ENCODE measurements around the gene PLXNA2.

The PLXNA2 gene

DNA sequence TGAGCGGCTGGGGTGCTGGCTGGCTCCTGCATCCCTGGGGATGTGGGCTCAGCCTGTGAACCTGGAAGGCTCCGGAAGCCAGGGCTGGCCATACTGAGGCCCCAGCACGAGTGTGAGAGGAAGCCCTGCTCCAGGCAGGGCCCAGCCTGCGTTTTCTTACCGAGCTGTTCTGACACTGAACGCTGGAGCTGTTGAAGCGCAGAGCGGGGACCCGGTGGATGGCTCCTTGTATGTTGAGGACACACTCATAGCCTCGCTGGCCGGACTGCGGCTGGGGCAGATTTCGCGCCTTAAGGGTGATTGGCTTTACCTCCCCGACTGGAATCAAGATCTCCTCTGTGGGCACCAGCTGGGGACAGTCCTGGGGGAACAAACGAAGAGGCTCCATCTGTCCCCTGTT is 160.0 kb downstream of the PLXNA2 start:
- no peak for DNase-seq

GRCh38 chr1:208083715-208084085 is 160.5 kb downstream of the PLXNA2 start:
- DNase-seq = no peak

DNA sequence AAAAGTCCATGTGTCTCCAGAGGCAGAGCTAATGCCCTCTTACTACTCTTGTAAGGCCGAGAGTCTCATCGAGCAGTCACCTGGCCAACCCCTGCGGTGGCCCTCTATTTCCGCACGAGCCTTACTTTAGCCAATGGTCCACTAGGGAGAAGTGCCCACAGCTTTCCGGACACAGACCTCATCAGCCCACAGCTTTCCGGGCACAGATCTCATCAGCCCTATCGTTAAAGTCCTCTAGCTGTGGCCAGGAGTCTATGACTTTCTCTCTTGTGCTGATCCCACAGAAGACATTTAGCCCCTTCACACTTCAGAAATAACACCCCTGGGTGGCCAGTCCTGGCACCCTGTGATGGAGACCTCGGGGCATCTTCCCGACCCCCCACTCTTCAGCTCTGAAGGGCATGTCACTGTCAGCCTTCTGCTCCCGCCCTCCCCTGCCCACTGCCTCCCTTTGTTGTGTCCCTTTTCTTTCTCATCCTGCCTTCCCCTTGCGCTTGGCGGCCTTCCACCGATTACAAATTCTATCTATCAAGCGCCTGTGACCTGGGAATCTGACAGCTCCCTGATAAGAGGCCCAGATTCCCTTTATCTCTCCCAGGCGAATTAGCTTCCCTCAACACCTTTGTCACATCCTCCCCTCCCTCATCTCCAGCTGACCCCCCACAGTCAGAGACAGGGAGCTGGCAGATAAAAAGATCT is 161.0 kb downstream of the PLXNA2 start:
- DNase-seq = no peak

DNA sequence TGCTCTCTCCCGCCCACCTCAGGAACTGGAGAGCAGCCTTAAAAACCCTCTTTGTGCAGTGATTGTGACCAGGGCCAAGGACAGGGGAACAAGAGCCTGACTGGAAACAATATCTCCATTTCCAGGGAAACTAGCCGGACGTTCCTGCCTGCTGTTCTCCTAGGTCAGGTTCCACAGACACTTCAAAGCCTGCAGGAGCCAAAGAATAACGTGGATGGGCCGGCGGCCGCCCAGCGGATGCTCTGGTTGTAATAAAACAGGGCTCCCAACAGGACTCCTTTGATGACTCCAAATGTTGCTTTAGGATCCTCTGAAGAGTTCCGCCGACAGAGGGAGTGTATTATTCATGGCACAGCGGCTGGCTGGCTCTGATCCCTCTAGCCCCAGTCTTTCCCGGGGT is 162.2 kb downstream of the PLXNA2 start:
- no peak for DNase-seq

- DNase-seq = no peak
Observed at GRCh38 chr1:208080396-208081286, 163.5 kb downstream of the PLXNA2 start.

DNA sequence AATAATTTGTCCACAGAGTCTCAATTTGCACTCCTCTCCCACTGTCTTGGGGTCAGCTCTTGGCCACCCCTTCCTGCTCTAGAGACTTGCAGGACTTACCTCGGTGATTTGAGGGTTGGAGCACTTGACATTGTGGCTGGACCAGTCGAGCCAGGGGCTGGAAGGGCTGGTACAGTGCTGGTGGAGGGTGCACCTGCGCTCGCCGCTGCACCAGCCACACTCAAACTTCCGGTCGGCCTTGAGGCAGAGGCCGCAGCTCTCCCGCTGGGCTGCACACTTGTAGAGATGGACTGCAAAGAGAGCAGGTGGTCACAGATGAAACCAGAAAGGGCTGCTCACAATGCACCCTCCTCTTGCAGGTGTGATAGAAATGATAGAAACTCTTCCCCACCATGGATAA is 165.0 kb downstream of the PLXNA2 start:
- no peak for DNase-seq

DNA sequence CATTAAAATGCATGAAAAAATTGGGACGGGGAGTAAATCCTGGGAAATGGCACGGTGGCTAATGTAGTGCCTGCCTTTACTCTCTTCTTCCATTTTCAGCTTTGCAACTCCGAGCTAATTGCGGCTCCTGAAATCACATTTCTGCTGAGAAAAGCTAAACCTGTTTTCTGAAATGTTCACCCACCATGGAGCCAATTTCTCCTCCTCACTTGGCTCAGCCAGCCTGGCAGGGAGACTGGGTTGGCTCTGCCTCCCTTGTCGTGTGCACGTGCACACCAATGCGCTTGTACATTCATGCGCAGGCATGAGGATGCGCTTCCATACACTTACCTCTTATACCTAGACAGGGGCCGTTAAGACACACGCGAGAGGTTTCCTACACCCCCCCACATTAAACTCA is 165.4 kb downstream of the PLXNA2 start:
- no peak for DNase-seq

DNA sequence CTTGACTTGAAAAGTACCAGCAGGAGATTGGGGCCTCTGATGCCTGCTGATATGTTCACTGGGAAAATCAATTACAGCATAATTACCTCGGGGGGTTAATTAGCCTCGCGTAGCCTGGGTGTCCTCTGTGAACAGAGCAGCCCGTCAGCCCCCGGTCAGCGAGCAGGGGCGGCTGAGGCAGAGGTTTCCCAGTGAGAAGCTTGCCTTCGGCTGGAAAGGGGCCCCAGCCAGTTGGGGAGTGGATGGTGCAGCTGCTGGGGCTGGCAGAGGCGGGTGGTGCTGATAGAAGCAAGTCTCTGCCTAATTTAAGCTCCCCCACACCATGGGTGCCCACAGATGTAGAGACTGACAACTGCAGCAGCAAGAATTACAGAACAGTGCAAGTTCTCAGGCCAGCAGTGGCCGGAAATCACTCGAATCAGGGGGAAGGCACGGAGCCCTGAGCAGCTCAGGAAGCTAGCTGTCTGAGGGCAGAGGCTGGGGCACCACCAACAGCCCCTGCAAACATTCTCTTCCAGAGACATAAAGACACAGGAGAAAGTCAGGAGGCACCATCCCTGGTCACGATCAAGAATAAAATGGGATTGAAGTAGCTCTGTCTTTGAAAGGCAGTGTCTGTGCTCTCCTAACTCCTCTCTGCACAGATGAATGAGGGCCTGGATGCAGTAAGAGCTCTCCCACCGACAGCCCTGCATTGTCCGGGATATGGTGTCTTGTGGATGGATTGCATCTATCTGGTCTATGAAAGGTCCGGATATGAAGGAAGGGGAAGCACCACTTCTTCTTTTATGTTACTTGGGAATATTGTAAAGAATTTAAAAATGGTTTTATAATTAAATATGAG is 166.7 kb downstream of the PLXNA2 start:
- no peak for DNase-seq

DNA sequence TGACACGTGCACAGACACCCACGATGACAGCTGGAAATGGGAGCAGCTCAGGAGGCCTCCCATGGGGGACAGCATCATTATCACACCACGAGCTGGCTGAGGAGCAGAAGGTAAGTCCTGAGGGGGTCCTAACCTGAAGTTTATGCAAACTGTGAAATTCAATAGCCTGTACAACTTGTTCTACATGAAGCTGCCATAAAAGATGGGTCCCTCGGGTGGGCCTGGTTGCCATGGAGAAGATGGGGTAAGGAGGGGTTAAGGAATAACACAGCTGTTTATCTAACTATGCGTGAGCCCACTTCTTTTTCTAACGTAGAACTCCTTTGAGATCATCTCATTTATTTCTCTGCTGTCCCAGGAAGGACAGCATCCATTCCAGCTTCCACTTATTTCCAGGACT is 169.8 kb downstream of the PLXNA2 start:
- no peak for DNase-seq

DNA sequence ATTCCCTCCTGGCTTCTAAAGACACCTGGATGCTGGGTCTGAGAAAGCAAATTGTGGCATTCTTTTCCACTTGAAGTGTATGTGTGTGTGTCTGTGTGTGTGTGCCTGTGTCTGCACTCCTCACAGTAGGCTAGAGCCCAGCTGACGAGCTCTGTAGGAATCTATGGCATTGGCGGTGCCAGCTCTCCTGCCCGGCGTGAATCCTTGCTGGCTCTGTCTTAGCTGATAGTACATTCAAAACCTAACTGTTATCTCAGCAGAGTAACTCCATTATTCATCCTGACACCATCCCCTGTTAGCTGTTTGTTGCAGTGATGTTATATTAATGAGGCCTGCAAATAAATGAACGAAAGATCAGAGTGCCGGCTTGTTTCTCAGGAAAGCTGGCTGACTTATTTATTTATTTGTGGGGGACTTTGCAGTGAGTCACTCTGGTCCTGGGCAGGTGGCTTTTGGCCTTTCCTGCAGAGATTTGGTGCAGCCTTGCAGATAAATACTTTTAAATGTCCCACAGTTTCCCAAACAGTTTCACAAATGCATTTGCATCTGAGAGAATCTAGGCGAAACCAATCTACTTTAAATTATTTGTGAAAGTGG is 172.7 kb downstream of the PLXNA2 start:
- DNase-seq = no peak

- DNase-seq = no peak
Observed at GRCh38 chr1:208069908-208070307, 174.3 kb downstream of the PLXNA2 start.

- DNase-seq = no peak
Observed at GRCh38 chr1:208069317-208069716, 174.9 kb downstream of the PLXNA2 start.

- DNase-seq = no peak
Observed at GRCh38 chr1:208068908-208069307, 175.3 kb downstream of the PLXNA2 start.

DNA sequence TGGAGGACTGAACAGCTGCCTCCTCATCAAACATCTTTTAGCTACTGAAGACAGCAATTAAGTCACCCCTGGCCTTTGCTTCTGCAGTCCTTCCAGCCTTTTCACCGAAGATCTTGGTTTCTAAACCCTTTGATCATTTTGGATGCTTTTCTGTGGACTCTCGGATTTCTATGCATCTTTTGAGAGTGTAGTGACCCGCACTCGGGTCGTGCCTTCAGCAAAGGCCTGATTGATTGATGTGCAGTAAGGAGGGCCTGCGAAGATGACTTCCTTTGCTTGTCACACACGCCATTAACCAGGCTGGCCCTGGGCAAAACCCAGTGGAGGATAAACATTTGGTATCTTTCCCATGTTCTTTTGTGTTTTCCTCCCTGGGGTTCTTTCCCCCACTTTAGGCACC is 175.8 kb downstream of the PLXNA2 start:
- DNase-seq = no peak

GRCh38 chr1:208066583-208066982 is 177.6 kb downstream of the PLXNA2 start:
- DNase-seq = no peak

DNA sequence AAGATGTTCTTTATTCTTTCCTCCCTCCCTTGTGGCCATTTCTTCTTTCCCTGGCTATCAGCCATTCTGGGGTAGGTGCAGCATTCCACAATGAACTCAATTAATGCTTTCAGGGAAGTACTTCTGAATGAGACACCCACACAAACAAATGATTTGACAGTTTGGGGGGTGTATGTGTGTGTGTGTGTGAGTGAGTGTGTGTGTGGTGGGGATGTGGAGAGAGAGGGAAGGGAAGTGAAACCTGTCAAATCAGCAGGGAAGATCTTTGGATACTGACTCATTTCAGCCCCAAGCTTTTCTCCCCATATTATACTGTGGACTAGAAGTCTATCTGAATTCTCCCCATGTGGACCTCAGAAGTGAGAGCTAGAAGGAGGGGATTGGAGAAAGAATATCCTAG is 178.3 kb downstream of the PLXNA2 start:
- no peak for DNase-seq

- no peak for DNase-seq
Observed at GRCh38 chr1:208061632-208062031, 182.6 kb downstream of the PLXNA2 start.

GRCh38 chr1:208061118-208061517 is 183.1 kb downstream of the PLXNA2 start:
- DNase-seq = no peak

DNA sequence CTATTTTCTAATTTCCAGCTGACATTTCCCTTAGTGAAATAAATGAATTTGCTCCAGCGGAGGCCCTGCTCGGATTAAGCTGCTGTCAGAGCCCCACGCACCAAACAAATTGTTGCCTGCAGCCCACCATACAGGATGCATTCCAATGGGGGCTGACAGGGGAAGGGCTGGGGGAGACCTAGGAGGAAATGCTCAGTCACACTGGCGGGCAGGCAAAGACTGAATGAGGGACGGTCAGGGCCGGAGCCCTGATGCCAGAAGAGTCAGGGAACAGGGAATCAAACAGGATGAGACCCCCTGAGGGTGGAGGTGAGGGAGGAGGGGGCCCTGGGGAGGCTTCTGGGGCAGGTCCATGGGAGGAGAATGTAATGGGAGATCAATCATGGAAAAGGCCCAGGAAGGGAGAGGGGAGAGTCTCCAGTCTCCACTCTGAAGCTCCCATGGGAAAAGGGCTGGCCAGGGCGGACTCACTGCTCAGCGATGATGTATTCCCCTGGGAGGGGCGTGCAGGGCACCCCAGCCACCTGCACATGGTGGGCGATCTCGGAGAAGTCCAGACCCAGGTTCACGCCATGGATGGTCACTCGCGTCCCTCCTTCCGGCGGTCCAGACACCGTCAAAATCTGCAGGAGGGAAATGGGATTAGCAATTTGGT is 183.8 kb downstream of the PLXNA2 start:
- no peak for DNase-seq

DNA sequence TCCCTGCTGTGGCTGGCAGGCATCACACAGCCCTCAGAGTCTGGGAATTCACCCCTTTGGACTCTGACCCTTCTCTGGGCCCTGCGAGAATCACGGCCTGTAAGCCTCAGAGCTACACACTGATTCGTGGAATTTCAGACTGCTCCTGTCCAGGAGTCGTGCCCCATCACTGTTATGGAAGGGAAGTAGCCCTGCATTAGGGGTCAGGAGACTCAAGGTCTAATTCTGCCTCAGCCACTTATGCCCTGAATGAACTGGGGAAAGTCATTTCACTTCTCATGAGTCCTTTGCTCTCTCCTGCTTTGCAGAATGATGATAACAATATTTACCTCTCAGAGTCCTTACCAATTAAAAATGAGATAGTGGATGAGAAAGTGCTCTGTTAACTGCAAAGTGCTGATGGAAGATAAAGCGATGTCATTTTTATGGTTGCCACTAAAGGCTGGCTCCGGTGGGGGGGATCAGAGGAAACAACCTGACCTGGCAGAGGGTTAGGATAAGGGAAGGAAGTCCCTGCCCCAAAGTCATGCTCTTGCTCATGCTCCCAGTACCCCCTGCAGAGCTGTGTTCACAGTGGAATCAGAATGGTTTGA is 184.7 kb downstream of the PLXNA2 start:
- no peak for DNase-seq

- DNase-seq = no peak
Observed at GRCh38 chr1:208058756-208059155, 185.4 kb downstream of the PLXNA2 start.

DNA sequence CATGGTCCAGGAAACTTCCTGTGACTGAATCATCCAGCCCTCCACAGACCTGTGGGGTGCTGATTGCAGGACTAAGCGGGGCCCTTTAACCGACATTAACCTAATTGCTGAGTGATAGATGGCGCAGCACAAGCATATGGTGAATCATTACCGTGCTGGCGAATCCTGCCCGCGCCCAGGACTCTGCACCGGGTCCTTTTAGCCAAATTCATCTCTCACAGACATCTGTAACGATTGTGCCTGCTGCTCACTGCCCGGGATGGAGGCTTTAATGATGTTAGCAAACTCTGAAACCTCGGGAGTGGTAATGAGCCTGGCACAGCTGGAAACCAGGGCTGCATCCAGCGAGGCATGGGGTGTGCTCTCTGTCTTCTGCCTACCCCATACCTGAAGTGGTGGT is 185.9 kb downstream of the PLXNA2 start:
- DNase-seq = no peak
